Epithelial cell of esophagus (primary cell): ENCODE results near the gene NLRP14.

Experiments used
- DNase-seq: peaks from one replicate; pipeline ENCODE4 v3.0.0; 2010; ENCODE audit warnings: low read depth
- H3K4me3 ChIP-seq: 2 replicates; pipeline ENCODE4 v1.5.1; 2011; ENCODE audit warnings: mild to moderate bottlenecking, low read length, control low read depth
- CTCF ChIP-seq: IDR thresholded peaks from 2 replicates; pipeline ENCODE4 v1.5.1; 2011; ENCODE audit warnings: low read depth, mild to moderate bottlenecking, low read length, control low read depth, inconsistent platforms; ENCODE audit not compliant: insufficient read depth; ENCODE audit errors: missing control alignments

NLRP14 gene

GRCh38 chr11:7079545-7080135, 59.4 kb downstream of the NLRP14 start:
- TF ChIP-seq CTCF, result no peak
- DNase-seq, result no peak

DNA sequence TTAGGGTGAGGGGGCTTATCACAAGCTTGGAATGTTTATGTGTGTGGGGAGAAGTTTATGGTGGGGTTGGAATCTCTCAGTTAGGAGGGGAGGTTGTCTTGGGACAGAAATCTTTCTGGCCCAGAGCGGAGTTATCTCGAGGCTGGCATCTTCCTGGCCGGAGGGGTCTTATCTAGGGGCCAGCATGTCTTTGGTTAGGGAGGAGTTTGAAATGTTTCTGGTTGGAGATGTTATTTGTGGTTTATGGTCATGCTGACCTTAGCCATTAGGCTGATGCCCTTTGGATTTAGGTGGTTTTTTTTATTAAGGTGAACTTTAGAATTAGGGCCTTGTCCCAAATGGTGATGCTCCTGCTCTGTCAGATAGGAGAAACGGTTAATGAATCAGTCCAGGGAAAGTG, 60.6 kb downstream of the NLRP14 start:
- no peak for DNase-seq
- no peak overlapping the region for H3K4me3 ChIP-seq
- TF ChIP-seq CTCF, result no peak

More at GRCh38 chr11:7079545-7080135, 59.4 kb downstream of the NLRP14 start:
- H3K4me3 ChIP-seq, result no peak overlapping the region

GRCh38 chr11:7081441-7081840, 61.2 kb downstream of the NLRP14 start:
- TF ChIP-seq CTCF, result no peak
- no peak for DNase-seq
- H3K4me3 ChIP-seq, result no peak overlapping the region

- H3K4me3 ChIP-seq, result no peak within 1 kb of the TSS
- no peak for DNase-seq
- no peak for TF ChIP-seq CTCF
Observed at GRCh38 chr11:7088921-7089320, 68.6 kb downstream of the NLRP14 start, which contains the start of gene RBMXL2. RBMXL2 (plus strand) TSS chr11:7088998; CDS start chr11:7089121, 123 bp downstream.

GRCh38 chr11:7089328-7090251, 69.3 kb downstream of the NLRP14 start:
- no peak overlapping the region for H3K4me3 ChIP-seq
- no peak for TF ChIP-seq CTCF
- DNase-seq, result no peak

- peak; percentile 69 for TF ChIP-seq CTCF
- no peak overlapping the region for H3K4me3 ChIP-seq
- DNase-seq, result peak; percentile 67
Observed at GRCh38 chr11:7098235-7098832, 78.1 kb downstream of the NLRP14 start.
